Stimulated activated CD4-positive, alpha-beta T cell treated with anti-CD3 and anti-CD28 coated beads, Interleukin-1b, Interleukin-23, amount 100 ng/mL, for 24 hours (primary cell): ENCODE measurements around the gene LIF.
"Not testable (repeated sequence)": the region's sequence is repeated elsewhere in the genome, so short reads cannot be mapped to it uniquely, and the experiment has no call there.

ENCODE experiments used
- DNase-seq, 4 experiments: peaks; one replicate each; pipeline ENCODE4 v3.0.0-alpha.2; 2020; ENCODE audit warnings: low read depth in 4 of 4, low spot score in 1 of 4

Gene LIF

DNA sequence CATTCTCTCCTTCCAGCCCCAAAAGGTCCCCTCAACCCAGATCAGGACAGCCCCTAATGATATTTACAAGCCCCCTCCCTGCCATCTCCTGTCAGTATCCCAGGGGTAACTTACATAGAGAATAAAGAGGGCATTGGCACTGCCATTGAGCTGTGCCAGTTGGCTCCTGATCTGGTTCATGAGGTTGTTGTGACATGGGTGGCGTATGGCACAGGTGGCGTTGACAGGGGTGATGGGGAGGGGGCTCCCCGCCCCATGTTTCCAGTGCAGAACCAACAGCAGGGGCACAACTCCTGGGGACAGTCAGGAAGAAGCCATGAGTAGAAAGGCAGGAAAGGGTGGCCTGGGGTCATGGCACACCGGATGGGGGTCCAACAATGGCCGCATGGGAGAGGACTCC lies 1.9 kb downstream of the LIF start:
- DNase-seq = no peak

- DNase-seq = no peak
These were observed 2.5 kb downstream of the LIF start for GRCh38 chr22:30244066-30244465.

- DNase-seq = no peak
These were observed 2.9 kb downstream of the LIF start for GRCh38 chr22:30243661-30244060.

GRCh38 chr22:30241576-30242371 lies 4.8 kb downstream of the LIF start:
- DNase-seq = no peak

GRCh38 chr22:30240541-30241417 lies 5.8 kb downstream of the LIF start:
- no peak for DNase-seq

DNA sequence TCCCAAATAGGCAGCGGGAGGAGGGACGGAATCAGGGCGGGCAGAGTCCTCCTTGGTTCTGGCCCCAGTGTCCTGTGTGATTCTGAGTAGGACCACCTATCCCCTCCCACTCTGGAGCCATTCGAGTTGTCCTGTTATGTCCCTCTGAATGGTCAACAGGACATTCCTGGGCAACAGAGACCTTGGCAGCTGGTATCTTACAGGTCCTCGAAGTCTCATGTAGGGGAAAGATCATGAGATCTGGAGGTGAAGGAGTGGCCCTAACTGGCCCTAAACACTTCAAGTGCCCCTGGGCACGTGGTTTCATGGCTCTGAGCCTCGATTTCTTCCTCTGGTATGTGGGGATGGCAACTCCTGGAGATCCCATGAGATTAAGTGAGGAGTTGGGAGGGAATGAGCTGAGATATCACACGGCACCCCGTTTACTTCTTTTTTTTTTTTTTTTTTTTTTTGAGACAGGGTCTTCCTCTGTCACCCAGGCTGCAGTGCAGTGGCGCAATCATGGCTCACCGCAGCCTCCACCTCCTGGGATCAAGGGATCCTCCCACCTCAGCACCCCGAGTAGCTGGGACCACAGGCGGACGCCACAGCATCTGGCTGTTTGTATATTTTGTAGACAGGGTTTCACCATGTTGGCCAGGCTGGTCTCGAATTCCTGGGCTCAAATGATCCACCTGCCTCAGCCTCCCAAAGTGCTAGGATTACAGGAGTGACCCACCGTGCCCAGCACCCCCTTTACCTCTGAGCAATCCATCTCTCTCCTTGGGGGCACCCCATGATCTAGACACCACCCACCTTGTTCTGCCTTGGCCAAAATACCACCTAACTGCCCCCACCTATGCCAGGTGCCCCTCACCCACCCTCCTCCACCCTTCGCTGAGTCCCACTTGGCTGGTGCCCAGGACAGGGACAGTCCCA lies 6.8 kb downstream of the LIF start:
- DNase-seq = no peak

- no peak for DNase-seq
These were observed 7.7 kb downstream of the LIF start for GRCh38 chr22:30238661-30239487.

GRCh38 chr22:30238136-30238535 lies 8.4 kb downstream of the LIF start:
- DNase-seq = no peak

GRCh38 chr22:30236875-30237274 lies 9.7 kb downstream of the LIF start:
- DNase-seq = no peak

DNA sequence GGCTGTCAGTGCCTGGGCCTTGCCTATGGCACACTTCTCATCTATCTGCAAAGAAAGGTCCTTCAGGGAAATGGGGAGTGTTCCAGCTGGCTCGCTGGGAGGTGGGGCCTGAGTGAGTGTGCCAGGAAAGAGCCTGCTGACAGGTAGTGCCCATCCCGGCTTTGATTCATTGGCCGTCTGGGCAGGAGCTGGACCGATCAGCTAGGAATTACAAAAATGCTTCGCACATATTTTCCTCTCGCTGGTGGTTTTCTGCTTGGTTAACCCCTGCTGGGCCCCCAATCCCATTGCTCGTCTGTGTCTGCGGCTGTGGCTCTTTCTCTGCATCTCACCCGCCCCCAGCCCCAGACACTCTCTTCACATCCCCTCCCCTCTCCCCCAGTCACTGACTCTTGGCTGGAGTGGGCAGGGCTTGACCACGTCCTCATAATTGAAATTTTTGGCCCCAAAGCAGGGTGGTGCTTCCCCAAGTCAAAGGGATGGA lies 10.8 kb downstream of the LIF start:
- no peak for DNase-seq

DNA sequence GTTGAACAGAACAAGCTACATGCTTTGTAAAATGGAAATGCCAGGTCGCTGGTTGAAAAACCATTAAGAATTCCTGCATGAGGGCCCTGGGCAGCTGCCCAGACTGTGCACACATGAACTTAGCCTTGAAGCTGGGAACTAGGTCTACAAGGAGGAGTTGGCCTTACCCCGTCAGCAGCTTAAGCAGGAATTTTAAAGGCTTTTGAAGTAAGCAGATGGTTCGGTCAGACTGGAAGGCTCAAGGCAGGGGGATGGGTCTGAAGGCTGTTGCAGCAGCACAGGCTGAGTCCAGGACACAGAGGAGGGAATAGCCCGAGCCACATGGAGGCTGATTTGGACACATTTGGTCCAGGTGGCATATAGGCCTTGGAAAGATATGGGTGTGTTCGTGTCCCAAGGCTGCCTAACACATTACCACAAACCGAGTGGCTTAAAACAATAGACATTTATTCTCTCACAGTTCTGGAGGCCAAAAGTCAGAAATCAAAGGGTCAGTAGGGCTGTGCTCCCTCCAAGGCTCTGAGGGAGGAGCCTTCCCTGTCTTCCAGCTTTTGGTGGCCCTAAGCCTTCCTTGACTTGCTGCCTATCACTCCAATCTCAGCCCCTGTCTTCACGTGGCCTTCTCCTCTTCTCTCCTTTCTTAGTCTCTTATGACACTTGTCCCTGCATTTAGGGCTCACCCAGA lies 11.6 kb downstream of the LIF start:
- DNase-seq = no peak

- DNase-seq = not testable (repeated sequence)
These were observed 12.2 kb downstream of the LIF start for GRCh38 chr22:30234325-30234724.

DNA sequence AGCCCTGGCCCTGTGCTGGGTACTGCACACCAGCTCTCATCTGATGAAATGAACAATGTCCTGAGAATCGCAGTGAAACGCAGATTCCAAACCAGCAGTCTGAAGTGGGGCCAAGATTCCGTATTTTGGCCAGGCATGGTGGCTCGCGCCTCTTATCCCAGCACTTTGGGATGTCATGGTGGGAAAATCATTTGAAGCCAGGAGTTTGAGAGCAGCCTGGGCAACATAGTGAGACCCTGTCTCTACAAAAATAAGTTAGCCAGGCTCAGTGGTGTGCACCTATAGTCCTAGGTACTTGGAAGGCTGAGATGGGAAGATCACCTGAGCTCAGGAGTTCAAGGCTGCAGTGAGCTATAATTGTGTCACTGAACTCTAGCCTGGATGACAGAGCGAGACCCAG lies 13.0 kb downstream of the LIF start:
- no peak for DNase-seq

- no peak for DNase-seq
These were observed 13.8 kb downstream of the LIF start for GRCh38 chr22:30232716-30233218.

GRCh38 chr22:30230787-30231461 lies 15.6 kb downstream of the LIF start:
- no peak for DNase-seq

DNA sequence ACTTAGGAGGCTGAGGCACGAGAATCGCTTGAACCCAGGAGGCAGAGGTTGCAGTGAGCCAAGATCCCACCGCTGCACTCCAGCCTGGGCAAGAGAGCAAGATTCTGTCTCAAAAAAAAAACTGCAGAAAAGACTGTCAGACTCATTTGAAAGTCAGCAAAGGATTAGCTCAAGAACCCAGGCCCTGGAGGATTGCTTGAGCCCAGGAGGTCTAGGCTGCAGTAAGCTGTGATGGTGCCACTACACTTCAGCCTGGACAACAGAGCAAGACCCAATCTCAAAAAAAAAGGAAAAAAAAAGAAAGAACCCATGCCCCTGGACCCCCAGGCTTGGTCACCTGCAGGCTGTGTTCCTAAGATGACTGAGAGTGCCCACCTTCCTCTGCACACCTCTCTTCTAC lies 16.2 kb downstream of the LIF start:
- no peak for DNase-seq

- DNase-seq = no peak
These were observed 17.8 kb downstream of the LIF start for GRCh38 chr22:30228509-30229359.
